BLaER1 treated with 17β-estradiol and CSF1 and Interleukin-3, amounts not matched to agents 10 nM and 100 nM (cell line): ENCODE measurements around the gene TRIM8.

ENCODE experiments used
- H3K27ac ChIP-seq, 11 experiments: shearing (Covaris generic); formaldehyde crosslinking; 2 replicates each; pipeline ENCODE4 v1.8.1; 2022
- H3K27me3 ChIP-seq, 11 experiments: shearing (Covaris generic); formaldehyde crosslinking; 2 replicates each; pipeline ENCODE4 v1.8.1; 2022
- H3K36me3 ChIP-seq, 11 experiments: shearing (Covaris generic); formaldehyde crosslinking; 2 replicates each; pipeline ENCODE4 v1.8.1; 2022
- H3K4me1 ChIP-seq, 10 experiments: shearing (Covaris generic); formaldehyde crosslinking; 2 replicates each; pipeline ENCODE4 v1.8.1; 2022
- H3K4me2 ChIP-seq, 11 experiments: shearing (Covaris generic); formaldehyde crosslinking; 2 replicates each; pipeline ENCODE4 v1.8.1; 2022
- H3K4me3 ChIP-seq, 10 experiments: shearing (Covaris generic); formaldehyde crosslinking; 2 replicates each; pipeline ENCODE4 v1.8.1; 2022
- H3K9ac ChIP-seq, 11 experiments: shearing (Covaris generic); formaldehyde crosslinking; 2 replicates each; pipeline ENCODE4 v1.8.1; 2022
- H3K9me3 ChIP-seq, 11 experiments: shearing (Covaris generic); formaldehyde crosslinking; replicated peaks in 1 of 11; 2 replicates each; pipeline ENCODE4 v1.8.1; 2022
- H4K20me1 ChIP-seq, 11 experiments: shearing (Covaris generic); formaldehyde crosslinking; 2 replicates each; pipeline ENCODE4 v1.8.1; 2022
- Cebpa-rat ChIP-seq, 11 experiments: shearing (Covaris generic); IDR thresholded peaks; 2 replicates each; pipeline ENCODE4 v1.8.1; 2022

The TRIM8 gene

GRCh38 chr10:102619281-102619981 is 24.8 kb upstream of the TRIM8 start:
- Histone ChIP-seq H3K4me1 (peaks cover 32 to 61% (median 54%) of the 10 kb centered on the region in 10 experiments), H3K9me3 (peaks cover 0 to 15% (median 3%) of the 10 kb centered on the region in 11 experiments; a peak in 6 of 22 replicates), H3K9ac (peak overlapping the region in 2 of 11 experiments; percentile 5 to 22; a peak in 2 of 22 replicates), H3K27me3 (no peaks in the 10 kb centered on the region), H3K27ac (no peak overlapping the region), H4K20me1 (peaks cover 0 to 28% (median 0%) of the 10 kb centered on the region in 11 experiments; a peak in 4 of 22 replicates), H3K4me3 (no peak overlapping the region), H3K4me2 (peak overlapping the region in 5 of 11 experiments; percentile 60 to 75 (median 71); a peak in 4 of 22 replicates), H3K36me3 (peaks cover 25 to 66% (median 57%) of the 10 kb centered on the region in 11 experiments)
- no peak for TF ChIP-seq Cebpa-rat (IDR thresholded peaks at IDR 0.05)

GRCh38 chr10:102620138-102620590 is 24.1 kb upstream of the TRIM8 start:
- Histone ChIP-seq H3K27ac (no peak overlapping the region), H3K4me1 (peaks cover 40 to 66% (median 58%) of the 10 kb centered on the region in 10 experiments), H3K4me2 (peak overlapping the region in 10 of 11 experiments; percentile 60 to 83 (median 71); a peak in 18 of 22 replicates), H3K27me3 (no peaks in the 10 kb centered on the region), H4K20me1 (peaks cover 0 to 24% (median 0%) of the 10 kb centered on the region in 11 experiments; a peak in 4 of 22 replicates), H3K9ac (peak overlapping the region in 3 of 11 experiments; percentile 22 to 38 (median 28); a peak in 4 of 22 replicates), H3K9me3 (peaks cover 0 to 15% (median 3%) of the 10 kb centered on the region in 11 experiments; a peak in 6 of 22 replicates), H3K36me3 (peaks cover 25 to 63% (median 53%) of the 10 kb centered on the region in 11 experiments), H3K4me3 (no peak overlapping the region)
- TF ChIP-seq Cebpa-rat (IDR thresholded peaks at IDR 0.05), result no peak

GRCh38 chr10:102620591-102621442 is 23.5 kb upstream of the TRIM8 start:
- H3K4me1 ChIP-seq, result peaks cover 44 to 68% (median 60%) of the 10 kb centered on the region in 10 experiments
- peak overlapping the region; percentile 60 to 83 (median 71) for H3K4me2 ChIP-seq
- peak overlapping the region in 3 of 11 experiments; percentile 1 to 45 (median 2); a peak in 1 of 22 replicates for H3K27ac ChIP-seq
- peak overlapping the region in 7 of 11 experiments; percentile 11 to 47 (median 28); a peak in 7 of 22 replicates for H3K9ac ChIP-seq
- TF ChIP-seq Cebpa-rat (IDR thresholded peaks at IDR 0.05), result no peak
- peaks cover 25 to 57% (median 47%) of the 10 kb centered on the region in 11 experiments for H3K36me3 ChIP-seq
- H3K4me3 ChIP-seq, result no peak overlapping the region
- H3K27me3 ChIP-seq, result no peaks in the 10 kb centered on the region
- H4K20me1 ChIP-seq, result peaks cover 0 to 19% (median 0%) of the 10 kb centered on the region in 11 experiments; a peak in 4 of 22 replicates
- H3K9me3 ChIP-seq, result peaks cover 0 to 15% (median 3%) of the 10 kb centered on the region in 11 experiments; a peak in 6 of 22 replicates

- H3K36me3 ChIP-seq, result peaks cover 17 to 50% (median 39%) of the 10 kb centered on the region in 11 experiments
- H3K9ac ChIP-seq, result peak overlapping the region in 6 of 11 experiments; percentile 5 to 47 (median 34); a peak in 8 of 22 replicates
- peak overlapping the region in 7 of 11 experiments; percentile 1 to 49 (median 37); a peak in 6 of 22 replicates for H3K27ac ChIP-seq
- H3K4me1 ChIP-seq, result peaks cover 47 to 72% (median 66%) of the 10 kb centered on the region in 10 experiments
- H4K20me1 ChIP-seq, result peaks cover 0 to 13% (median 0%) of the 10 kb centered on the region in 11 experiments; a peak in 3 of 22 replicates
- no peak for TF ChIP-seq Cebpa-rat (IDR thresholded peaks at IDR 0.05)
- H3K27me3 ChIP-seq, result no peaks in the 10 kb centered on the region
- H3K9me3 ChIP-seq, result peaks cover 0 to 15% (median 3%) of the 10 kb centered on the region in 11 experiments; a peak in 6 of 22 replicates
- H3K4me2 ChIP-seq, result peak overlapping the region; percentile 60 to 83 (median 71)
- H3K4me3 ChIP-seq, result no peak overlapping the region
Measured at GRCh38 chr10:102621443-102622325, 22.6 kb upstream of the TRIM8 start.

GRCh38 chr10:102624094-102624493 is 20.2 kb upstream of the TRIM8 start:
- H4K20me1 ChIP-seq, result peaks cover 0 to 8% (median 0%) of the 10 kb centered on the region in 11 experiments; a peak in 3 of 22 replicates
- H3K4me2 ChIP-seq, result peak overlapping the region in 7 of 11 experiments; percentile 67 to 75 (median 69); a peak in 8 of 22 replicates
- no peak overlapping the region for H3K4me3 ChIP-seq
- no peak overlapping the region for H3K27ac ChIP-seq
- H3K4me1 ChIP-seq, result peaks cover 71 to 93% (median 89%) of the 10 kb centered on the region in 10 experiments
- peaks cover 0 to 15% (median 3%) of the 10 kb centered on the region in 11 experiments; a peak in 6 of 22 replicates for H3K9me3 ChIP-seq
- no peaks in the 10 kb centered on the region for H3K27me3 ChIP-seq
- TF ChIP-seq Cebpa-rat (IDR thresholded peaks at IDR 0.05), result no peak
- peaks cover 0 to 32% (median 17%) of the 10 kb centered on the region in 11 experiments; a peak in 10 of 22 replicates for H3K36me3 ChIP-seq
- H3K9ac ChIP-seq, result no peak overlapping the region

- H3K4me2 ChIP-seq, result peak overlapping the region; percentile 45 to 87 (median 69)
- no peak overlapping the region for H3K4me3 ChIP-seq
- no peak overlapping the region for H3K9ac ChIP-seq
- H3K36me3 ChIP-seq, result peaks cover 0 to 27% (median 9%) of the 10 kb centered on the region in 11 experiments; a peak in 12 of 22 replicates
- H3K9me3 ChIP-seq, result peaks cover 0 to 15% (median 3%) of the 10 kb centered on the region in 11 experiments; a peak in 6 of 22 replicates
- TF ChIP-seq Cebpa-rat (IDR thresholded peaks at IDR 0.05), result no peak
- H3K27ac ChIP-seq, result 0 out of 22 replicates have a peak overlapping the region, but pooled peaks of 1 of the 11 experiments have one; percentile 1
- H3K27me3 ChIP-seq, result no peaks in the 10 kb centered on the region
- H4K20me1 ChIP-seq, result peaks cover 0 to 5% (median 0%) of the 10 kb centered on the region in 11 experiments; a peak in 2 of 22 replicates
- peaks cover 79 to 97% (median 90%) of the 10 kb centered on the region in 10 experiments for H3K4me1 ChIP-seq
Measured at GRCh38 chr10:102624751-102625645, 19.3 kb upstream of the TRIM8 start.
